Measurements from ENCODE around the gene GUF1.
"Not testable (repeated sequence)": the region's sequence is repeated elsewhere in the genome, so short reads cannot be mapped to it uniquely, and the experiment has no call there.

Gene GUF1

GRCh38 chr4:44713125-44713524, 34.9 kb downstream of the GUF1 start:
- DNase-seq, result no peak

- DNase-seq, result no peak
Measured at GRCh38 chr4:44716597-44716996, 38.4 kb downstream of the GUF1 start.

- peak; percentile 83 for DNase-seq
Measured at GRCh38 chr4:44720371-44720770, 42.2 kb downstream of the GUF1 start.

DNA sequence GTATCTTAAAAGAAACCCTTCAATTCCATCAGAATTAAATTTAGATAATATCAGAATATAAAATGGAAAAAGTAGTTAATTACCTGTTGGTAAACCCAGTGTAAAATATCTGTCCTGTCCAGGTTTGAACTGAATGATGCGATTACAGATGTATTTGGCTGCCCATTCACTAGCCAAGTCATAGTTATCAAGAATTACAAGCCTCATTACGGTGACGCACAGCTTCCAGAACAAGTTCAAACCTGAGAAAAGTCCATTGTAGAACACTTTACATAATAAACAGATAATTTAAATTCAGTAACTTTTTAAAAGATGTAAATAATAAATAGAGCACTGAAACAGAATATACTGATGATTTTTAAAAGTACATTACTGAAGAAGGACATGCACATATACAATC, 43.8 kb downstream of the GUF1 start:
- no peak for DNase-seq

- no peak for DNase-seq
Measured at GRCh38 chr4:44725166-44725565, 46.9 kb downstream of the GUF1 start.

DNA sequence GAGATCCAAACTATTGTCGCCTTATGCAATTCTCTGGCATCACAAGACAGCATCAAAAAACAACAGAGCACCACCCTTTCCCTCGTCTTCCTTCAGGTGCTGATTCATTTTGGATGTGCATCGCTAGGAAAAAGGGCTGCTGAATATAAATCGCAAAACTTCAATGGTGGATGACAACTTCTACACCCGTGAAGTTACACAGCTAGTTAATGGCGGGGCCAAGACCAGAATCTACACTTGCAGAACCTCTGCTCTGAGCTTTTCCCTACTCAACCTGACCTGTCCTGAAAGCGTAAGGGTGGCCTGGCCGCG, 47.5 kb downstream of the GUF1 start:
- DNase-seq, result no peak

GRCh38 chr4:44726038-44726871, 48.0 kb downstream of the GUF1 start, which contains the start of gene GNPDA2:
GNPDA2 (minus strand) TSS chr4:44726556; CDS start chr4:44722207, 4,349 bp downstream.
- peak; percentile 87 for DNase-seq

DNA sequence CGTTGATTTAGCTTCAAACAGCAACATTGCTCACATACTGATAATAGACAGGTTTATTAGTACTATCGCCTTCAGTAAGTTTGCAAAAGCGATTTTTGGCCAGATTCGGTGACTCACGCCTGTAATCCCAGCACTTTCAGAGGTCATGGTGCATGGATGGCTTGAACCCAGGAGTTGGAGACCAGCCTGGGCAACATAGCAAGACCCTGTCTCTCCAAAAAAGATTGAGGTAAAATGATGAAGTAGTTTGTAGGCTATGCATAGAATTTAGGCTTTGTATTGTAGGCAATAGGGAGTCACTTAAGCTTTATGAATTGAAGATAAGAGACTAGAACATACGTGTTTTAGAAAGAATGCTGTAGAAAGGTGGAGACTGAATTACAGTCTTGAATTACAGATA, 49.3 kb downstream of the GUF1 start:
- DNase-seq, result no peak

- not testable (repeated sequence) for DNase-seq
Measured at GRCh38 chr4:44728694-44729093, 50.5 kb downstream of the GUF1 start.

- DNase-seq, result no peak
Measured at GRCh38 chr4:44736900-44737299, 58.7 kb downstream of the GUF1 start.

GRCh38 chr4:44738615-44739014, 60.4 kb downstream of the GUF1 start:
- DNase-seq, result peak; percentile 4

DNA sequence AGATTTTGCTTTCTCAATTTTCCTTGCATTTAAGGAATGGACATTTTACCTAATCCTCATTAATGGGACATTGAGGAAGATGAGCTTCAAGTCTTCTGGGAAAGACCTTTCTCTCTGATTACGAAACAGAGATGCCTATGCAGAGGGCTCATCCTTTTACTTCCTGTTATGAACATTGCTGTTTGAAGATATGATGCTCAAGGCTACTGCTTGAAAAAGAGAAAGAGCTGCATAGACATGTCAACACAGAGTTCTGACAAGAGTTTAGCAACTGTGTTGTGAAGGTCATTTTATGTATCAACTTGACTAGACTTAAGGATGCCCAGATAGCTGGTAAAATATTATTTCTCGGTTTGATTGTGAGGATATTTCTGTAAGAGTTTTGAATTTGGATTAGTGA, 62.0 kb downstream of the GUF1 start:
- DNase-seq, result no peak
